H1 (cell line): ENCODE results near the gene TMEM125. TPM values are rescaled to one million over a fixed set of nuclear protein-coding genes. Genes with fewer than 3 reads are reported as not detected.

Experiments
- CTCF ChIA-PET: fragments of 300-600 bp; sonication (Branson Sonifier 250); formaldehyde crosslinking; loops from one replicate; lab custom pipeline; 2021; ENCODE audit not compliant: partially characterized antibody; lab: Charles Lee
- POLR2A ChIA-PET: fragments of 300-600 bp; sonication (Branson Sonifier 250); formaldehyde crosslinking; loops from one replicate; lab custom pipeline; 2021; ENCODE audit warnings: inconsistent platforms; ENCODE audit not compliant: partially characterized antibody; lab: Charles Lee
- DNase-seq, 2 experiments: peaks; one replicate each; pipeline versions ENCODE4 v3.0.0 to v3.0.0-alpha.2; 2010 to 2022; ENCODE audit warnings: low spot score in 2 of 2, low read depth in 1 of 2, mixed read lengths in 1 of 2
- FAIRE-seq: peaks from 2 replicates; lab custom pipeline; 2011; peaks lifted over from hg19 to GRCh38; lab: Jason Lieb, UNC
- H2AFZ ChIP-seq: 2 replicates; pipeline ENCODE4 v1.8.1; 2012; ENCODE audit warnings: low read length, inconsistent platforms
- H2AK5ac ChIP-seq: 2 replicates; pipeline ENCODE4 v1.6.1; 2013; ENCODE audit warnings: low read depth, low read length
- H2BK120ac ChIP-seq: replicated peaks from 2 replicates; pipeline ENCODE3; 2013; ENCODE audit warnings: low read depth, low read length, inconsistent platforms
- H2BK12ac ChIP-seq: 2 replicates; pipeline ENCODE4 v1.6.1; 2013; ENCODE audit warnings: low read depth, low read length
- H2BK15ac ChIP-seq: 2 replicates; pipeline ENCODE4 v1.6.1; 2013; ENCODE audit warnings: low read length
- H2BK20ac ChIP-seq: 2 replicates; pipeline ENCODE4 v1.6.1; 2013; ENCODE audit warnings: low read length
- H2BK5ac ChIP-seq: 2 replicates; pipeline ENCODE4 v1.6.1; 2013; ENCODE audit warnings: low read depth, low read length
- H3K14ac ChIP-seq: 2 replicates; pipeline ENCODE4 v1.6.1; 2013; ENCODE audit warnings: inconsistent platforms; ENCODE audit not compliant: insufficient read length
- H3K18ac ChIP-seq: 2 replicates; pipeline ENCODE4 v1.6.1; 2013; ENCODE audit warnings: low read length; ENCODE audit errors: extremely low read depth
- H3K23ac ChIP-seq: 2 replicates; pipeline ENCODE4 v1.6.1; 2013; ENCODE audit warnings: inconsistent platforms; ENCODE audit not compliant: insufficient read length
- H3K23me2 ChIP-seq: 2 replicates; pipeline ENCODE4 v1.6.1; 2013; ENCODE audit warnings: low read depth, low read length
- H3K27ac ChIP-seq: 2 replicates; pipeline ENCODE4 v1.6.1; 2011; ENCODE audit warnings: low read depth, low read length, inconsistent platforms
- H3K27me3 ChIP-seq, 4 experiments: replicated peaks in 1 of 4; 1 replicate in 1 of 4; 2 replicates in 3 of 4; pipeline versions ENCODE4 v1.6.1 to v1.8.1; 2011 to 2013; ENCODE audit warnings: low read length in 3 of 4, mild to moderate bottlenecking in 3 of 4, inconsistent platforms in 2 of 4, mixed read lengths in 2 of 4, moderate library complexity in 1 of 4; ENCODE audit not compliant: control insufficient read depth in 3 of 4, insufficient read depth in 3 of 4; ENCODE audit errors: extremely low read depth in 1 of 4
- H3K36me3 ChIP-seq, 4 experiments: 2 replicates each; pipeline versions ENCODE4 v1.6.1 to v1.8.1; 2011 to 2013; ENCODE audit warnings: mild to moderate bottlenecking in 4 of 4, low read length in 3 of 4, moderate library complexity in 2 of 4, control low read depth in 1 of 4, inconsistent platforms in 1 of 4; ENCODE audit not compliant: insufficient read depth in 4 of 4, control insufficient read depth in 2 of 4
- H3K4ac ChIP-seq: replicated peaks from 2 replicates; pipeline ENCODE3; 2013; ENCODE audit warnings: low read length, low read depth, mixed read lengths, inconsistent platforms; ENCODE audit not compliant: insufficient read length
- H3K4me1 ChIP-seq, 4 experiments: replicated peaks in 1 of 4; 1 replicate in 1 of 4; 2 replicates in 3 of 4; pipeline versions ENCODE4 v1.6.1 to v1.8.1; 2011 to 2013; ENCODE audit warnings: low read length in 3 of 4, inconsistent platforms in 2 of 4, mixed read lengths in 1 of 4; ENCODE audit not compliant: insufficient read depth in 4 of 4, control insufficient read depth in 3 of 4
- H3K4me2 ChIP-seq, 2 experiments: 2 replicates each; pipeline versions ENCODE4 v1.6.1 to v1.8.1; 2011 to 2013; ENCODE audit warnings: low read depth in 2 of 2, low read length in 2 of 2, control low read depth in 1 of 2, inconsistent platforms in 1 of 2, mild to moderate bottlenecking in 1 of 2; ENCODE audit not compliant: insufficient read depth in 1 of 2
- H3K4me3 ChIP-seq, 4 experiments: fragments of 200-600, 300-600 bp in 1 of 4; sonication (generic), shearing (Covaris generic), sonication (Bioruptor Twin) in 1 of 4; 2 replicates each; pipeline versions ENCODE4 v1.5.1 to v1.8.1; 2011 to 2016; ENCODE audit warnings: low read length in 4 of 4, low read depth in 3 of 4, control low read depth in 2 of 4, inconsistent platforms in 2 of 4, mild to moderate bottlenecking in 2 of 4, mixed read lengths in 1 of 4, moderate library complexity in 1 of 4; ENCODE audit not compliant: insufficient read depth in 2 of 4; ENCODE audit errors: extremely low read depth in 1 of 4
- H3K56ac ChIP-seq: replicated peaks from 2 replicates; pipeline ENCODE3; 2013; ENCODE audit warnings: low read depth, mild to moderate bottlenecking, mixed read lengths, low read length, inconsistent platforms; ENCODE audit not compliant: insufficient read length
- H3K79me1 ChIP-seq: 2 replicates; pipeline ENCODE4 v1.6.1; 2013; ENCODE audit warnings: low read depth, low read length, control low read depth
- H3K79me2 ChIP-seq, 2 experiments: 2 replicates each; pipeline versions ENCODE4 v1.6.1 to v1.8.1; 2012 to 2013; ENCODE audit warnings: low read length in 2 of 2, mild to moderate bottlenecking in 2 of 2, inconsistent platforms in 1 of 2; ENCODE audit not compliant: insufficient read depth in 2 of 2, control insufficient read depth in 1 of 2
- H3K9ac ChIP-seq, 4 experiments: replicated peaks in 1 of 4; 1 replicate in 1 of 4; 2 replicates in 3 of 4; pipeline versions ENCODE4 v1.6.1 to v1.8.1; 2011 to 2013; ENCODE audit warnings: low read depth in 3 of 4, low read length in 3 of 4, control low read depth in 2 of 4, mild to moderate bottlenecking in 2 of 4, moderate library complexity in 2 of 4, inconsistent platforms in 1 of 4; ENCODE audit errors: extremely low read depth in 1 of 4
- H3K9me3 ChIP-seq, 2 experiments: 2 replicates each; pipeline versions ENCODE4 v1.6.1 to v1.8.1; 2012 to 2013; ENCODE audit warnings: mild to moderate bottlenecking in 2 of 2, moderate library complexity in 2 of 2, control low read depth in 1 of 2, inconsistent platforms in 1 of 2, low read depth in 1 of 2, low read length in 1 of 2, mixed read lengths in 1 of 2; ENCODE audit not compliant: insufficient read depth in 2 of 2
- H4K20me1 ChIP-seq, 2 experiments: replicated peaks in 1 of 2; 2 replicates each; pipeline versions ENCODE3 to v1.8.1; 2011 to 2013; ENCODE audit warnings: inconsistent platforms in 2 of 2, low read length in 2 of 2, mild to moderate bottlenecking in 1 of 2; ENCODE audit not compliant: insufficient read depth in 2 of 2, control insufficient read depth in 1 of 2
- H4K5ac ChIP-seq: 2 replicates; pipeline ENCODE4 v1.6.1; 2013; ENCODE audit warnings: low read length, low read depth, mixed read lengths, inconsistent platforms; ENCODE audit not compliant: insufficient read length
- H4K8ac ChIP-seq: 2 replicates; pipeline ENCODE4 v1.8.0; 2013; ENCODE audit warnings: mild to moderate bottlenecking, moderate library complexity, low read length, inconsistent platforms; ENCODE audit not compliant: insufficient read depth; ENCODE audit errors: extremely low read depth
- H4K91ac ChIP-seq: replicated peaks from 2 replicates; pipeline ENCODE3; 2013; ENCODE audit warnings: low read length, mixed read lengths, inconsistent platforms; ENCODE audit not compliant: insufficient read length
- MAFK ChIP-seq: IDR thresholded peaks from 2 replicates; pipeline ENCODE4 v1.6.1; 2012; ENCODE audit warnings: low read depth, mild to moderate bottlenecking, improper control_type of control experiment, low read length
- WGBS, 2 experiments: shearing (Covaris generic) in 1 of 2; methylation state at CpG; one replicate each; pipeline versions ENCODE4 v1.1.6 to v1.1.7; 2013 to 2015; ENCODE audit warnings: low lambda C conversion rate in 2 of 2, mixed read lengths in 2 of 2, inconsistent platforms in 1 of 2, low coverage in 1 of 2, missing lambda C conversion rate in 1 of 2; ENCODE audit not compliant: insufficient replicate concordance in 2 of 2, insufficient coverage in 1 of 2, insufficient read length in 1 of 2; ENCODE audit errors: extremely low coverage in 1 of 2, missing lambda C conversion rate in 1 of 2; 5-methylcytosine and 5-hydroxymethylcytosine counted together
- polyA plus RNA-seq, 7 experiments: library from polyadenylated mRNA; depleted of rRNA in 3 of 7; stranded (reverse) in 5 of 7; unstranded in 2 of 7; fragments of >200 nt in 5 of 7; fragments of 200-250 nt in 2 of 7; gene quantifications; 1 replicate in 5 of 7; 2 replicates in 1 of 7; 4 replicates in 1 of 7; pipeline versions ENCODE4 v1.2.1 to v1.2.3, GENCODE V29; 2011 to 2013; ENCODE audit warnings: missing spikeins in 2 of 7, mixed read lengths in 2 of 7
- total RNA-seq: library from RNA; stranded (reverse); fragmentation: NEBNext Ultra II Directional; extraction: Animal tissue kit (Norgen Biotek cat#: 25700); gene quantifications from 2 replicates; pipeline ENCODE4 v1.2.1, GENCODE V29; 2021

The TMEM125 gene
- total and polyA plus RNA-seq, 2 of the 8 experiments (the other 6 are each of a cell fraction or from before 2014, with no cell fraction given) = 26.5 to 46.7 TPM

DNA sequence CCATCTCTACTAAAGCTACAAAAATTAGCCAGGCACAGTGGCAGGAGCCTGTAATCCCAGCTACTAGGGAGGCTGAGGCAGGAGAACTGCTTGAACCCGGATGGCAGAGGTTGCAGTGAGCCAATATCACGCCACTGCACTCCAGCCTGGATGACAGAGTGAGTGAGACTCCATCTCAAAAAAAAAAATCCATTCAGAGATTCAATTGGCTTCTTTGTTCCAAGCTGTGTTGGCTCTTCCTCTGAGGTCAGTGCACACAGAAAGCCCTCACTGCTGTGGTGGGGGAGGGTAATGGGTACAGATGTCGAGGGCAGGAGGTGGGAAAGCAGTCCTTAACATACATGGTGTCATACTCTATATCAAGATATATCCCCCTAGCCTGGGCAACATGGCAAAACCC is 45.7 kb downstream of the TMEM125 start:
- H2BK15ac ChIP-seq = no peak overlapping the region
- H2BK20ac ChIP-seq = no peak overlapping the region
- no peak overlapping the region for H4K91ac ChIP-seq
- no peak overlapping the region for H3K14ac ChIP-seq
- DNase-seq = no peak
- no peaks in the 10 kb centered on the region for H3K36me3 ChIP-seq
- H2BK12ac ChIP-seq = no peak overlapping the region
- no peak overlapping the region for H2AK5ac ChIP-seq
- no peaks in the 10 kb centered on the region for H4K20me1 ChIP-seq
- no peaks in the 10 kb centered on the region for H3K79me1 ChIP-seq
- no peak overlapping the region for H3K4me2 ChIP-seq
- H2BK120ac ChIP-seq = no peak overlapping the region
- H3K23me2 ChIP-seq = no peaks in the 10 kb centered on the region
- H2AFZ ChIP-seq = no peak overlapping the region
- POLR2A ChIA-PET = interaction anchor here (1.0 to 1.2 kb wide), 2 partner anchors 9 to 43 kb away, joined by 3 read pairs; no protein-coding TSS in a partner anchor
- H3K18ac ChIP-seq = no peak overlapping the region
- CTCF ChIA-PET = interaction anchor here (1.1 to 3.9 kb wide), 6 partner anchors 10 to 88 kb away, joined by 3 to 19 read pairs (median 6); partner anchors contain the start of gene C1orf210
- peaks cover 0 to 5% (median 0%) of the 10 kb centered on the region in 4 experiments; a peak in 1 of 7 replicates for H3K4me1 ChIP-seq
- H3K9ac ChIP-seq = no peak overlapping the region
- no peak overlapping the region for H3K56ac ChIP-seq
- H4K5ac ChIP-seq = no peak overlapping the region
- no peaks in the 10 kb centered on the region for H3K79me2 ChIP-seq
- no peak overlapping the region for H2BK5ac ChIP-seq
- H3K9me3 ChIP-seq = no peaks in the 10 kb centered on the region
- no peak overlapping the region for H3K4me3 ChIP-seq
- no peak for FAIRE-seq
- H3K4ac ChIP-seq = no peak overlapping the region
- H3K27me3 ChIP-seq = no peaks in the 10 kb centered on the region; a peak in 2 of 7 replicates
- H3K27ac ChIP-seq = no peak overlapping the region
- WGBS, 2 experiments = 83% methylated on average over 3 of the region's 3 CpGs; no CpG with 5 or more reads in 1 of the 2 experiments
- peak overlapping the region; percentile 35; the same call in 1 of the 2 replicates for H4K8ac ChIP-seq
- H3K23ac ChIP-seq = no peak overlapping the region
- no peak for TF ChIP-seq MAFK
